Measurements from ENCODE around the gene NAXD.
"Not testable (repeated sequence)": the region's sequence is repeated elsewhere in the genome, so short reads cannot be mapped to it uniquely, and the experiment has no call there.

Gene NAXD

DNA sequence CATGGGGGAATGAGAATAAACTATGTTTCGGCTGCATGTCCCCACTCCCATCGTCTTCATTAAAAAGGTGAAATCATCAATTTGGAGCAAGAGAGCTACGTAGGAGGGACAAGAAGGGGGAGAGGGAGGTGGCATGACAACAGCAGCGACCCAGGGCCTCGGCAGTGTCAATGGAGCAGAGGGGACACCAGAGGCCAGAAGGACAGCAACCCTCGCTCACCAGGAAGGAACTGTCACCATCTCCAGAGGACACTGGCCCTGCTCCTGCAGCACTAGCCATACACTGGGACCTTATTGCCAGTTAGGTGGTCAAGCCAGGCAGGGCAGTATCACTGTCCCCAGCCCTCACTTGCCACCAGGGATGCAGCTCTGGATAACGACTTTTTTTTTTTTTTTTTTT lies 34.2 kb downstream of the NAXD start:
- DNase-seq (ENCODE audit: low spot score in 2 of 2) = no peak
- no peaks in the 10 kb centered on the region for H3K9me3 Mint-ChIP-seq
- H3K4me3 Mint-ChIP-seq = no peak overlapping the region
- no peak for ATAC-seq (ENCODE audit: low read depth)
- peak overlapping the region; percentile 24 for H3K27ac Mint-ChIP-seq
- peaks cover 17% of the 10 kb centered on the region for H3K4me1 Mint-ChIP-seq
- no peaks in the 10 kb centered on the region for H3K27me3 Mint-ChIP-seq
- H3K36me3 Mint-ChIP-seq = peaks cover 8% of the 10 kb centered on the region

DNA sequence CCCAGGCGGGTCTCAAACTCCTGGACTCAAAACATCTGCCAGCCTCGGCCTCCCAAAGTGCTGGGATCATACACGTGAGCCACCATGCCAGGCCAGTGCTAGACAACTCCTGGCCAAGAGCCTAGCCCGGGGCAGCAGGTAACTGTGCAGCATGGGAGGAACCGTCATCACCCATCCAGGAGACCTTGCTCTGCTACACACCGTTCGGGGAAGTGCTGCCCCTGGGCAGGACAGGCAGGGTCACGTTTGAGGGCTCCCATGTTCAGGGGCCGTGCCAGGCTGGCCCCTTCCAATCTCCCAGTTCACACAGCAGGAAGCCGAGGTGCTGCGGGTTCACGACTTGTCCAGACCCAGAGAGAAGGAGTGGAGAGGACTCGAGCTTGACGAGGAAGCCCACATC lies 35.1 kb downstream of the NAXD start:
- peaks cover 10% of the 10 kb centered on the region for H3K36me3 Mint-ChIP-seq
- ATAC-seq (ENCODE audit: low read depth) = no peak
- H3K9me3 Mint-ChIP-seq = no peaks in the 10 kb centered on the region
- H3K27ac Mint-ChIP-seq = peak overlapping the region; percentile 35
- no peaks in the 10 kb centered on the region for H3K27me3 Mint-ChIP-seq
- H3K4me3 Mint-ChIP-seq = no peak overlapping the region
- H3K4me1 Mint-ChIP-seq = peaks cover 20% of the 10 kb centered on the region
- DNase-seq (ENCODE audit: low spot score in 2 of 2) = no peak

DNA sequence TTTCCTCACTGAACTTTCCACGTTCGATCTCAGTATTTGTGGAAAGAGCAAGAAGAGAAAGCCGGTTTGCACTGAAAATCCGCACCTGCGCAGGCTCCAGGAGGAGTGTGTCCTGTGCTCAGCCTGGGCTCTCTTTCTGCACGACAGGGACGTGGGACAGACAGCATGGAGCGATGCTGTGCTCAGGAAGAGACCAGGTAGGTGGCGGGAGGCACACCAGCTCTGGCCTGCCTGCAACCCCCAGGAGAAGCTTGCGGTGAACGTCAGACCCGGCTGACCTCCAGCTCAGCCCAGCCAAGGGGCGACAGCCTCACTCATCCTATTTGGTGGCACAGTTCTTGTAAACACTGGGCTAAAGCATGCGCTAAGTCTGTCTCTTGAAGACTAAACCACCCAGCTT lies 35.9 kb downstream of the NAXD start:
- H3K36me3 Mint-ChIP-seq = peaks cover 16% of the 10 kb centered on the region
- H3K4me1 Mint-ChIP-seq = peaks cover 23% of the 10 kb centered on the region
- H3K4me3 Mint-ChIP-seq = no peak overlapping the region

DNA sequence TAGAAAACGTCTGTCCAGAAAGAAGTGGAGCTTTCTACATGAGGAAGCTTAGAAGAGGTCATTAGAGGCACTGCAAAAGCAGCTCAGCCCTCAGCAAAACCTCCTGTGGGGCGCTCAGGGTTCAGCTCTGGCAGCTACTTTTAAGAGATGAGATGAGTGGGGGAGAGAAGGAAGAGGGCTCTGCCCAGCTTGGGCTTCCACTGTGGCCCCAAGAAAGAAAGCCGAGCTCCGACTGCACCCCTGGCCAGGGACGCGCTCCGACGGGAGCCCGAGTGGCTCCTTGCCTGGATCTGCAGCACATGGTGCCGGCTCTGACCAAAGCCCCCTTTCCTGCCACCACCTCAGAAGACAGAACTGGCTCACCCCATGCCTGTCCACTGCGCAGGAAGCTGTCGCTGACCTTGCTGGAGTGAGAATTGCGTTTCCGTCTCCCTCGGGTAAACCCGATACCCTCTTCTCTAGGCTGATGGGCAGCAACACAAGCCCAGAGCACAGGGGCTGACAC lies 36.4 kb downstream of the NAXD start:
- ATAC-seq (ENCODE audit: low read depth) (no peak), DNase-seq (ENCODE audit: low spot score in 2 of 2) (no peak)
- H3K9me3 Mint-ChIP-seq = no peaks in the 10 kb centered on the region
- H3K27ac Mint-ChIP-seq = no peak overlapping the region
- H3K27me3 Mint-ChIP-seq = no peaks in the 10 kb centered on the region
- no peak overlapping the region for H3K4me3 Mint-ChIP-seq
- H3K4me1 Mint-ChIP-seq = peaks cover 25% of the 10 kb centered on the region
- H3K36me3 Mint-ChIP-seq = peaks cover 17% of the 10 kb centered on the region

More for the DNA sequence above, 35.9 kb downstream of the NAXD start:
- ATAC-seq (ENCODE audit: low read depth) (no peak), DNase-seq (ENCODE audit: low spot score in 2 of 2) (no peak)
- no peaks in the 10 kb centered on the region for H3K27me3 Mint-ChIP-seq
- H3K27ac Mint-ChIP-seq = peak overlapping the region; percentile 35
- no peaks in the 10 kb centered on the region for H3K9me3 Mint-ChIP-seq

DNA sequence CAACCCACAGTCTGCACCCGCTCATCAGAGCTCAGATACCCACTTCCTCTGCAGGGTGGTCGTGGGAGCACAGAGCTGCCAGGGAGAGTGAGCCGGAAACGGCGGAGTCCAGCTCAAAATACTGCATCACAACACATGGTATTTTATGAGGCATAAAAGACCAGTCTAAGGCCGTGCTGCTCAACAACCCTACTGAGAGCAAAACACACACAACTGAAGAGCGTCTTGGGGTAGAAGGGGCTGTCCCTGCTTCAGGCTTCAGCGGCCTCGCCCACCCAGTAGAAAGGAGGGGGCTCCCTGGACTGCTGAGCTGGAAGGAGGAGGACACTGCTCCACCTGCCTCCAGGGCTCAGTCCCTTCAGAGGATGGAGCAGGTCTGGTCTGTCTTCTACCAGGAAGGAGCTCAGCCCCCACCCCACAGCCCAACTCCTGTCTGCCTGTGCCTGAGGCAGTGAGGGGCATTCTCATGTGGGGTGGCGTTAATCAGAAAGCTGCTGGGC lies 36.9 kb downstream of the NAXD start:
- H3K4me3 Mint-ChIP-seq = no peak overlapping the region
- ATAC-seq (ENCODE audit: low read depth) = peak; percentile 26

DNA sequence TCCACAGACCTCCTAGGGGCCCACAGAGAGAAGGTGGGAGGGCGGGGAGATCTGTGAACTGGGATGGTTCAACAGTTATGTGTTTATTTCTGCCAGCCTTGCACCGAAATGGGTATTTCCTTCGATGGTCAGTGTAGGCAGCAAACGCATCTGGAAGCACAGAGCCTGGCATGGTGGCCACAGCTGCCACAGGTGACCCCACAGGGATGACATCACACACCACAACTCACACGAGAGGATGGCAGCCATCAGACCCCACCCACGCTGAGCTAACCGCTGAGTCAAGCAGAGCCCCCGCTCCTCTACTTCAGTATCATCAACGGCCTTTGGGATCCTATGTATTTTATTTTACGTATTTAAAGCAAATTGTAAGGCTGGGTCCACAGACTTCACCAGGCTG lies 37.4 kb downstream of the NAXD start:
- DNase-seq (ENCODE audit: low spot score in 2 of 2) (no peak), ATAC-seq (ENCODE audit: low read depth) (peak; percentile 50)
- Mint-ChIP-seq H3K36me3 (peaks cover 17% of the 10 kb centered on the region), H3K4me1 (peaks cover 26% of the 10 kb centered on the region), H3K9me3 (no peaks in the 10 kb centered on the region), H3K27ac (peak overlapping the region; percentile 81), H3K27me3 (no peaks in the 10 kb centered on the region), H3K4me3 (peak overlapping the region; percentile 29)

More for the DNA sequence above, 36.9 kb downstream of the NAXD start:
- no peak overlapping the region for H3K27ac Mint-ChIP-seq
- peaks cover 17% of the 10 kb centered on the region for H3K36me3 Mint-ChIP-seq
- no peak for DNase-seq (ENCODE audit: low spot score in 2 of 2)
- H3K9me3 Mint-ChIP-seq = no peaks in the 10 kb centered on the region
- H3K27me3 Mint-ChIP-seq = no peaks in the 10 kb centered on the region
- H3K4me1 Mint-ChIP-seq = peaks cover 25% of the 10 kb centered on the region

DNA sequence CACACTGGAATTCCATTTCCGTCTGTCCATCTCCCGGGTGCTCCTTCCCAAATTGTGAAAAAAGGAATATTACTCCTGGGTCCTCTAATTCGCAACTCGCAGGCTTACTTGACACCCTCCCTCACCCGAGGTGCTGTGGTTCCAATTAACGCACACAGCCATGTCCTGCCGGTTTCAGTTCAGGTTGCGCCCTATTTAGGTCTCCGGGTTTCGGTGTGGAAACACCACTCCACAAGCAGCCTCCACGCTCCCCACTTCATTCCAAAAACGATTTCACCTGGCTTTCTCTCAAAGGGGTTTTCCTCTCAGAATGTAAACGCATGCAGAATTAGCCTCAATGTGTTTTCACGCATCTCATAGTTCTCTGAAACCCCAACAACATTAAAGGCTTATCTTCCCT lies 37.9 kb downstream of the NAXD start:
- DNase-seq (ENCODE audit: low spot score in 2 of 2) (no peak), ATAC-seq (ENCODE audit: low read depth) (peak; percentile 59)
- Mint-ChIP-seq H3K4me3 (peak overlapping the region; percentile 73), H3K27ac (peak overlapping the region; percentile 81), H3K9me3 (no peaks in the 10 kb centered on the region), H3K36me3 (peaks cover 17% of the 10 kb centered on the region), H3K27me3 (no peaks in the 10 kb centered on the region), H3K4me1 (peaks cover 31% of the 10 kb centered on the region)

DNA sequence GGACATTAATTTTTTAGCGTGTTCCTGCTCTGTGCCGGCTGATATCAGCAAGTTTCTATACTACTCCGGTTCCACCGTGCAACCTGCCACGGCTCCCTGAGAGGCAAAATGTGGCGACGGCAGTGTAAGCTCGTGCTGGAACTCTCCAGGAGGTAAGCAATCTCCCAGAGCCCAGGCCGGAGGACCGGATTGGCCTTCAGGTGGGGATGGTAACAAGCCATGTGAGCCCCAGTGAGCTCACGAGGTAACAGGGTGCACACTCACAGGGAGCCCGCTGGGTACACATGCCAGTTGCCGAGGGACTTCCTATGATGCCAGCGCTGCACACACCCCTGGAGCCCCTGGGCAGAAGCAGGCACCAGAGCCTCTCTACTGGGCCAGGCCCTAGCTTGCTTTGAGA lies 38.5 kb downstream of the NAXD start:
- Mint-ChIP-seq H3K4me3 (no peak overlapping the region), H3K36me3 (peaks cover 17% of the 10 kb centered on the region), H3K27ac (no peak overlapping the region), H3K27me3 (no peaks in the 10 kb centered on the region), H3K4me1 (peaks cover 35% of the 10 kb centered on the region), H3K9me3 (no peaks in the 10 kb centered on the region)
- ATAC-seq (ENCODE audit: low read depth) = no peak
- no peak for DNase-seq (ENCODE audit: low spot score in 2 of 2)

DNA sequence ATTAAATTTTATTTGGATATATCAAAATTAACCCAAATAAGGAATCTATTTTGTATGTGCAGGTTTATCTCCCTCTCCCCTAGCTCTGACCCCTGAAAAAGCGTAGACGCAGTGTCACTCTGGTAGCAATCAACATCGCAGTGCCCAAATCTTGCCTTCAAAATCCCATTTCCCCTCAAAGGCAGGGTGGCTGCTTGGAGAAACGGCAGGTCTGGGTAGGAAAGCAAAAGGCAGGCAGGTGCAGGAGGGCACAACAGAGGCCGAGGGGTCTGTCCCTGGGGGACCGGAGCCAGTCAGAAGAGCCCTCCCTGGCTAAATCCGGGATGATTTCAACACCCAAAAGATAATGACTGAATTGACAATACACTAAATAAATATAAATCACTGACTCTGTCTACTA lies 41.9 kb downstream of the NAXD start:
- Mint-ChIP-seq H3K36me3 (peaks cover 22% of the 10 kb centered on the region), H3K9me3 (peaks cover 2% of the 10 kb centered on the region), H3K27ac (no peak overlapping the region), H3K4me1 (peaks cover 46% of the 10 kb centered on the region), H3K27me3 (no peaks in the 10 kb centered on the region), H3K4me3 (no peak overlapping the region)
- ATAC-seq (ENCODE audit: low read depth) = no peak
- DNase-seq (ENCODE audit: low spot score in 2 of 2) = no peak

DNA sequence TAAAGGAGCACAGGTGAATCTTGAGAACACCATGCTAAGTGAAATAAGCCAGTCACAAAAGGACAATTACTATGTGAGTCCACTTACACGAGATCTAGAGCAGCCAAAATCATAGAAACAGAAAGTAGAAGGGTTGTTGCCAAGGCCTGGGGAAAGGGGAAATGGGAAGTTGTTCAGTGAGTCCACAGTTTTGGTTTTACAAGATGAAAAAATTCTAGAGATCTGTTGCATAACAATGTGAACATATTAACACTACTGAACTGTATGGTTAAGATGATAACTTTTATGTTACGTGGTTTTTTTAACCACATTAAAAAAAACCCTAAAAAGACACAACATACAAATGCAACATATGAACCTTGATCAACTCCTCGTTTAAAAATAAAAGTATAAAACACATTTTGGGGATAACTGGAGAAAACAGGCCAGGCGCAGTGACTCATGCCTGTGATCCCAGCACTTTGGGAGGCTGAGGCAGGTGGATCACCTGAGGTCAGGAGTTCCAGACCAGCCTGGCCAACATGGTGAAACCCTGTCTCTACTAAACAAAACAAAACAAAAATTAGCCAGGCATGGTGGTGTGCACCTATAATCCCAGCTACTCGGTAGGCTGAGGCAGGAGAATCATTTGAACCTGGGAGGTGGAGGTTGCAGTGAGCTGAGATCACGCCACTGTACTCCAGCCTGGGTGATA lies 43.0 kb downstream of the NAXD start:
- Mint-ChIP-seq H3K36me3 (peaks cover 29% of the 10 kb centered on the region), H3K4me3 (peak overlapping the region; percentile 35)

DNA sequence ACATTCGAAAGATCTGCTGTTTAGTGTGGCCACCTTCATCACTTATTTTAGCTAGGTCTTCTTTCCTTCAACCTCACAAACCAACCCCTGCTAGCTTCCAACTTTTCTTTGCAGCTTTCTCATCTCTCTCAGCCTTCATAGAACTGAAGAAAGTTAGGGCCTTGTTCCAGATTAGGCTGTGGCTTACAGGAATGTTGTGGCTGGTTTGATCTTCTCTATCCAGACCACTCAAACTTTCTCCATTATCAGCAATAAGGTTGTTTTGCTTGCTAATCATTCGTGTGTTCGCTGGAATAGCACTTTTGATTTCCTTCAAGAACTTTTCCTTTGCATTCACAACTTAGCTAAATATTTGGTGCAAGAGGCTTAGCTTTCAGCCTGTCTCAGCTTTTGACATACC lies 45.9 kb downstream of the NAXD start:
- DNase-seq (ENCODE audit: low spot score in 2 of 2) (no peak), ATAC-seq (ENCODE audit: low read depth) (no peak)
- no peak overlapping the region for H3K4me3 Mint-ChIP-seq
- H3K9me3 Mint-ChIP-seq = peaks cover 2% of the 10 kb centered on the region
- H3K27ac Mint-ChIP-seq = no peak overlapping the region
- no peaks in the 10 kb centered on the region for H3K27me3 Mint-ChIP-seq
- peaks cover 25% of the 10 kb centered on the region for H3K36me3 Mint-ChIP-seq
- peaks cover 44% of the 10 kb centered on the region for H3K4me1 Mint-ChIP-seq

More for the DNA sequence above, 43.0 kb downstream of the NAXD start:
- not testable (repeated sequence) for H3K9me3 Mint-ChIP-seq, H3K27me3 Mint-ChIP-seq
- DNase-seq (ENCODE audit: low spot score in 2 of 2) = peak in 1 of 2 donors; percentile 32
- peak; percentile 89 for ATAC-seq (ENCODE audit: low read depth)
- Mint-ChIP-seq H3K4me1 (peaks cover 47% of the 10 kb centered on the region), H3K27ac (peak overlapping the region; percentile 78)

DNA sequence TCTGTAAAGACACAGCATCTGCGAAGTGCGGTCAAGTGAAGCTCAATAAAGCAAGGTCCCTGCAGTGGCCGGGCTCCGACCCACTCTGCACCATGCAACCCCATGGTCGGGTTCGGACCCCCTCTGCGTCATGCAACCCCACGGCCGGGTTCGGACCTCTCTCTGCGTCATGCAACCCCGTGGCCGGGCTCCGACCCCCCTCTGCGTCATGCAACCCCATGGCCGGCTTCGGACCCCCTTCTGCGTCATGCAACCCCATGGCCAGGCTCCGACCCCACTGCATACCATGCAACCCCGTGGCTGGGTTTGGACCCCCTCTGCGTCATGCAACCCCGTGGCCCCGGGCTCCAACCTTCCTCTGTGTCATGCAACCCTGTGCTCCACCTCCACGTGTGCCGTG lies 46.7 kb downstream of the NAXD start:
- H3K27me3 Mint-ChIP-seq = no peaks in the 10 kb centered on the region
- peaks cover 45% of the 10 kb centered on the region for H3K4me1 Mint-ChIP-seq
- no peak for DNase-seq (ENCODE audit: low spot score in 2 of 2)
- H3K4me3 Mint-ChIP-seq = peak overlapping the region; percentile 21
- no peak for ATAC-seq (ENCODE audit: low read depth)
- peaks cover 24% of the 10 kb centered on the region for H3K36me3 Mint-ChIP-seq
- no peak overlapping the region for H3K27ac Mint-ChIP-seq
- H3K9me3 Mint-ChIP-seq = peaks cover 2% of the 10 kb centered on the region

DNA sequence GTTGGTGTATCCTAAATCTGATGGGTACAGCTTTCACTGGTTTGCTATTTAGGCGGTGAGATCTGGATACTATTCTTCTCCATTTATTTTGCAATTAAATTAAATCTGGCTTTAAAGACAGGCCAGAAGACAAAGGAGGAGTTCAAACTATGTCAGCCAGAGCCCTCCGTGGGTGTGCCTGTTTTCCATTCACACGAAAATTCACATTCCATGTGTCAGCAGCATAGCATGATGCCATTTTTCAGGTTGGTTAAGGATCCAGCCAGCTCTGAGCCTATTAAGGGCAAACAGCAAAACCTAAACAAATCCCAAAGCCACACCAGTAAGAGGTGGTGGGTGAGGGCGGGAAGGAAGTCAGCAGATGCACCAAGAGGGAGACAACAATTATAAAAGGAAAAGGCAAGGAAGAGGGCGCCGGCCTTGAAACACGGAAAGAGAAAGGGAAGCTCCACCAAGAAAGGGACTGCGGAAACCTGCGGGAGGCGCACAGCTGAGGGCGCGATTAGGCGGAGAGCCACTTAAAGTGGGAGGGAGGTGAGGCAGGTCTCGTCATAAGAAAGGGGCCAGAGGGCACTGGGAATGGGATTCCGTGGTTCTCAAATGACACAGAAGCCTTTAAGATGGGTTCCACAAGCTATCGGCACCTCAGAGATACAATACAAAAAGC lies 47.6 kb downstream of the NAXD start:
- H3K4me3 Mint-ChIP-seq = no peak overlapping the region
- DNase-seq (ENCODE audit: low spot score in 2 of 2) (no peak), ATAC-seq (ENCODE audit: low read depth) (no peak)
- peaks cover 29% of the 10 kb centered on the region for H3K36me3 Mint-ChIP-seq
- H3K27me3 Mint-ChIP-seq = no peaks in the 10 kb centered on the region
- peaks cover 2% of the 10 kb centered on the region for H3K9me3 Mint-ChIP-seq
- no peak overlapping the region for H3K27ac Mint-ChIP-seq
- H3K4me1 Mint-ChIP-seq = peaks cover 44% of the 10 kb centered on the region

DNA sequence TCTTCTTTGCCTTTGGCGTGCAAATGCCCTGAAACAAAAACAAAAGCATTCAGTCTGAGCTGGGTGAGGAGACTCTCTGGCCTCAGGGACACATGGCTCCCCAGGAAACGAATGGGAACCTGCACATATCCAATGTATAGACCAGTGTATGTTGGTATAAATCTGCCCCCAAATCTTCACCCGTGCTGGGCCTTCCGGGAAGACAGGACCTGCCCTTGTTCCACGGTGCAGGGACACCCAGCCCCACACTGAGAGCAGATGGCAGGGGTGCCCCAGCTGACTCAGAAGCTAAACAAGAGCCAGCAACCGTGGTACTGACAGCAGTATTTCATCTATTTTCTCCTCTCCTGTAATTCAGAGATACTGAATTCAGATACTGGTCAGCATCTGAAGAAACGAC lies 48.1 kb downstream of the NAXD start:
- Mint-ChIP-seq H3K4me1 (peaks cover 39% of the 10 kb centered on the region), H3K36me3 (peaks cover 29% of the 10 kb centered on the region), H3K27ac (no peak overlapping the region), H3K4me3 (no peak overlapping the region), H3K9me3 (peaks cover 2% of the 10 kb centered on the region), H3K27me3 (no peaks in the 10 kb centered on the region)
- DNase-seq (ENCODE audit: low spot score in 2 of 2) = no peak
- no peak for ATAC-seq (ENCODE audit: low read depth)

All from memory B cell (primary cell).